Kidney (tissue), 14 donors: ENCODE results near the gene USP48. TPM values are rescaled to one million over a fixed set of nuclear protein-coding genes. Genes with fewer than 3 reads are reported as not detected.

Source experiments
- DNase-seq, 5 donors: peaks; one replicate each; pipeline ENCODE4 v3.0.0-alpha.2; 2013 to 2020
- FAIRE-seq: peaks from 2 replicates; lab custom pipeline; 2012; peaks lifted over from hg19 to GRCh38; lab: Jason Lieb, UNC
- H3K27ac ChIP-seq, 2 donors: one replicate each; pipeline ENCODE4 v1.7.0; 2013; ENCODE audit warnings: low read depth in 2 of 2, low read length in 2 of 2, inconsistent platforms in 1 of 2
- H3K27me3 ChIP-seq: one replicate; pipeline ENCODE4 v1.7.1; 2013; ENCODE audit warnings: low read length, inconsistent platforms; ENCODE audit not compliant: control insufficient read depth, insufficient read depth
- H3K36me3 ChIP-seq, 3 donors: one replicate each; pipeline versions ENCODE4 v1.7.0 to v1.7.1; 2013; ENCODE audit warnings: low read length in 3 of 3, control low read depth in 1 of 3, inconsistent platforms in 1 of 3; ENCODE audit not compliant: insufficient read depth in 3 of 3, control insufficient read depth in 2 of 3
- H3K4me1 ChIP-seq, 3 donors: one replicate each; pipeline versions ENCODE4 v1.7.0 to v1.7.1; 2013; ENCODE audit warnings: low read length in 3 of 3, inconsistent platforms in 1 of 3, low read depth in 1 of 3; ENCODE audit not compliant: control insufficient read depth in 2 of 3, insufficient read depth in 2 of 3
- H3K4me3 ChIP-seq, 3 donors: one replicate each; pipeline versions ENCODE4 v1.7.0 to v1.8.1; 2013; ENCODE audit warnings: low read length in 3 of 3, control low read depth in 1 of 3, inconsistent platforms in 1 of 3
- H3K9ac ChIP-seq, 3 donors: one replicate each; pipeline versions ENCODE4 v1.7.0 to v1.7.1; 2013; ENCODE audit warnings: low read length in 3 of 3, control low read depth in 1 of 3, inconsistent platforms in 1 of 3
- H3K9me3 ChIP-seq, 3 donors: one replicate each; pipeline versions ENCODE4 v1.7.0 to v1.7.1; 2013; ENCODE audit warnings: low read length in 3 of 3, control low read depth in 1 of 3, inconsistent platforms in 1 of 3; ENCODE audit not compliant: control insufficient read depth in 2 of 3, insufficient read depth in 1 of 3
- CTCF ChIP-seq: IDR thresholded peaks from 3 replicates; pipeline ENCODE4 v1.5.1; 2012; ENCODE audit warnings: mild to moderate bottlenecking, moderate library complexity, borderline replicate concordance; ENCODE audit not compliant: insufficient read depth; ENCODE audit errors: extremely low read depth
- intact Hi-C: fragments of 100-400 bp; cut with DNase I; formaldehyde crosslinking; loops from one replicate; pipeline ENCODE4 v1.11.1; 2022
- polyA plus RNA-seq: library from polyadenylated mRNA; stranded (reverse); fragments of 350-450 nt; fragmentation: Illumina TruSeq; extraction: RNeasy Lipid Tissue Mini Kit (QIAGEN cat#74804); gene quantifications from one replicate; pipeline ENCODE4 v1.2.3, GENCODE V29; 2014; ENCODE audit warnings: low read depth, low replicate concordance; ENCODE audit not compliant: insufficient read depth
- total RNA-seq: library from RNA; stranded (reverse); fragmentation: NEBNext Ultra II Directional; extraction: Animal tissue kit (Norgen Biotek cat#: 25700); gene quantifications from one replicate; pipeline ENCODE4 v1.2.1, GENCODE V29; 2021
- donor health status: control.
- donor health status: control.
- donor health status: control.
- donor health status: control.
- donor health status: control.
- donor health status: DM: yes; HTN: yes; CAD: no.
- donor health status: Normal renal cell carcinoma (clear cell type).

Gene USP48
- total and polyA plus RNA-seq, 2 donors from 2014 or later: 16.7 to 62.8 TPM

- peak overlapping the region; percentile 90 to 94 for H3K27ac ChIP-seq
- H3K9me3 ChIP-seq: no peaks in the 10 kb centered on the region
- H3K36me3 ChIP-seq: peaks cover 0 to 4% (median 0%) of the 10 kb centered on the region in 3 donors
- H3K9ac ChIP-seq: peak overlapping the region in 1 of 3 donors; percentile 74
- TF ChIP-seq CTCF: no peak
- DNase-seq (peak in 3 of 5 donors; percentile 54 to 71 (median 57)), FAIRE-seq (no peak)
- no peak overlapping the region for H3K4me3 ChIP-seq
- H3K4me1 ChIP-seq: peaks cover 0 to 44% (median 31%) of the 10 kb centered on the region in 3 donors
- intact Hi-C loops: no loop called here
- no peaks in the 10 kb centered on the region for H3K27me3 ChIP-seq
These were observed 148.0 kb downstream of the USP48 start for GRCh38 chr1:21634806-21635535.

DNA sequence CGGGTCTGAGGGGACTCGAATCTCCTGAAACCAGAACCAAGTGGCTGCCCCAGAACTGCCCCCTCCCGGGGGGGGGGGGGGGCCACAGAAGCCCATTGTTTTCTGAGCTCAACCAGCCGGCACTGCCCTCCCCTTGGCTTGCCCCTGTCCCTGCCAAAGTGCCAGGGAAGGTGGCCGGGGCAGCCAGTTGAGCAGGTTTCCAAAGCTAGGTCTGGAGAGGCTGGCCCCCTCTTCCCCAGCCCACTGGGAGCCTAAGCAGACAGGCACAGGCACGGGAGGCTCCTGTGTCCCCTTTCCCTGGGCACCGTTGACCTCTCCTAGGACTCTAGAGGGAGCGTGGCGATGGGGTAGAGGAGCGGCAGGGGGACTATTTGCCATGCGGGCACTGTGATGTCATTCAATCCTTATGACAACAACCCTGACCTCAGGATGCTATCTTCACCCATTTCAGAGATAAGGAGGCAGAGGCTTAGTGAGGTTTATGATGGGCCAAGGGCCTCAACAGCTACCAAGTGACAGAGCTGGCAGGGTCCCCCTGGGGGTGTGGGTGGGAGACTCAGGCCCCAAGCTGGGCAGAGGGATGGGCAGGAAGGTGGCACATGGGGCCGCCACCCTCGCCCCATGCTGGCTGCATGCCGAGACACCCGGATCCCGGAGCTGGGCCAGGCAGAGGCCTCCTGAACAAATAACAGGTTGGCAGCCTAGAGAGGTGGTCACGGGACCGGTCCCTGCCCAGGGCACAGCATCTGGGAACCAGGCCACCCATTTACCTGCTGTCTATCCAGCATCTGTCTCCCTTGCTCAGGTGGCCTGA, 148.8 kb downstream of the USP48 start:
- no peak for FAIRE-seq

GRCh38 chr1:21633141-21633755, 149.7 kb downstream of the USP48 start:
- peak overlapping the region in 1 of 3 donors; percentile 41 for H3K9ac ChIP-seq
- no peaks in the 10 kb centered on the region for H3K27me3 ChIP-seq
- no peak for TF ChIP-seq CTCF
- no peaks in the 10 kb centered on the region for H3K9me3 ChIP-seq
- intact Hi-C loops: no loop called here
- peaks cover 0 to 4% (median 0%) of the 10 kb centered on the region in 3 donors for H3K36me3 ChIP-seq
- FAIRE-seq (no peak), DNase-seq (no peak)
- H3K4me3 ChIP-seq: no peak overlapping the region
- peaks cover 0 to 35% (median 16%) of the 10 kb centered on the region in 3 donors for H3K4me1 ChIP-seq
- peak overlapping the region; percentile 90 to 94 for H3K27ac ChIP-seq

More for the DNA sequence above, 148.8 kb downstream of the USP48 start:
- H3K4me1 ChIP-seq: peaks cover 0 to 39% (median 26%) of the 10 kb centered on the region in 3 donors
- H3K27me3 ChIP-seq: no peaks in the 10 kb centered on the region
- H3K4me3 ChIP-seq: no peak overlapping the region
- H3K36me3 ChIP-seq: peaks cover 0 to 4% (median 0%) of the 10 kb centered on the region in 3 donors
- no peak for DNase-seq
- TF ChIP-seq CTCF: no peak
- peak overlapping the region in 1 of 3 donors; percentile 74 for H3K9ac ChIP-seq
- H3K27ac ChIP-seq: peak overlapping the region; percentile 90 to 94
- intact Hi-C loops: no loop called here
- H3K9me3 ChIP-seq: no peaks in the 10 kb centered on the region
